Loucy (cell line): ENCODE data around the gene GPC3.
"Not testable (repeated sequence)": the region's sequence is repeated elsewhere in the genome, so short reads cannot be mapped to it uniquely, and the experiment has no call there.

Experiments used
- H2AFZ ChIP-seq: fragments of 200-600 bp; sonication (generic); 2 replicates; pipeline ENCODE4 v1.6.0; 2016; ENCODE audit warnings: antibody characterized with exemption, mild to moderate bottlenecking, low read length, moderate library complexity
- H3F3A ChIP-seq: fragments of 200-600 bp; 2 replicates; pipeline ENCODE4 v1.6.0; 2016; ENCODE audit warnings: antibody characterized with exemption, low read depth, mild to moderate bottlenecking
- H3K27me3 ChIP-seq: fragments of 200-600 bp; sonication (generic); 2 replicates; pipeline ENCODE4 v1.6.1; 2014; ENCODE audit warnings: low read length, mild to moderate bottlenecking; ENCODE audit not compliant: insufficient read depth, poor library complexity, severe bottlenecking
- H3K36me3 ChIP-seq: fragments of 200-600 bp; sonication (generic); 2 replicates; pipeline ENCODE4 v1.6.1; 2016; ENCODE audit warnings: low read length; ENCODE audit not compliant: insufficient read depth
- H3K4me1 ChIP-seq: fragments of 200-600 bp; sonication (generic); 2 replicates; pipeline ENCODE4 v1.5.1; 2014; ENCODE audit warnings: low read length, mild to moderate bottlenecking; ENCODE audit not compliant: insufficient read depth, poor library complexity, severe bottlenecking
- H3K4me2 ChIP-seq: fragments of 200-600 bp; sonication (generic); 2 replicates; pipeline ENCODE4 v1.6.0; 2014; ENCODE audit warnings: antibody characterized with exemption, low read length, low read depth, mild to moderate bottlenecking; ENCODE audit not compliant: poor library complexity, severe bottlenecking
- H3K4me3 ChIP-seq: fragments of 200-600 bp; sonication (generic); 2 replicates; pipeline ENCODE4 v1.5.1; 2014; ENCODE audit warnings: low read length, mild to moderate bottlenecking, mixed read lengths; ENCODE audit not compliant: poor library complexity, severe bottlenecking
- H3K79me2 ChIP-seq: fragments of 200-600 bp; sonication (generic); 2 replicates; pipeline ENCODE4 v1.6.1; 2014; ENCODE audit warnings: low read length; ENCODE audit not compliant: insufficient read depth
- H3K9ac ChIP-seq: fragments of 200-600 bp; sonication (generic); 2 replicates; pipeline ENCODE4 v1.6.0; 2014; ENCODE audit warnings: mild to moderate bottlenecking, low read depth, low read length, moderate library complexity; ENCODE audit not compliant: poor library complexity, severe bottlenecking
- H3K9me2 ChIP-seq: fragments of 200-600 bp; sonication (generic); replicated peaks from 2 replicates; pipeline ENCODE4 v1.6.1; 2016; ENCODE audit warnings: low read depth, low read length, mixed read lengths
- H3K9me3 ChIP-seq: fragments of 200-600 bp; sonication (generic); 2 replicates; pipeline ENCODE4 v1.6.1; 2014; ENCODE audit warnings: mild to moderate bottlenecking, antibody characterized with exemption, low read length, low read depth; ENCODE audit not compliant: insufficient read depth
- H4K20me1 ChIP-seq: fragments of 200-600 bp; sonication (generic); 2 replicates; pipeline ENCODE4 v1.6.0; 2014; ENCODE audit warnings: antibody characterized with exemption, low read length, mild to moderate bottlenecking; ENCODE audit not compliant: insufficient read depth, poor library complexity, severe bottlenecking
- CTCF ChIP-seq: fragments of 200-600 bp; sonication (generic); conservative IDR thresholded peaks from 2 replicates; pipeline ENCODE4 v1.5.1; 2014; ENCODE audit warnings: mild to moderate bottlenecking, antibody characterized with exemption, low read length
- EZH2phosphoT487 ChIP-seq: fragments of 200-600 bp; IDR thresholded peaks from 2 replicates; pipeline ENCODE4 v1.6.1; 2018; ENCODE audit warnings: antibody characterized with exemption, mild to moderate bottlenecking, moderate library complexity, borderline replicate concordance

The GPC3 gene

GRCh38 chrX:133991814-133992213, 6.4 kb upstream of the GPC3 start:
- no peaks in the 10 kb centered on the region for H3K79me2 ChIP-seq
- no peak overlapping the region for H3K9ac ChIP-seq
- H3K36me3 ChIP-seq: no peaks in the 10 kb centered on the region
- no peak overlapping the region for H3K4me2 ChIP-seq
- no peak overlapping the region for H3K4me3 ChIP-seq
- no peak overlapping the region for H2AFZ ChIP-seq
- H3F3A ChIP-seq: no peaks in the 10 kb centered on the region
- H4K20me1 ChIP-seq: no peaks in the 10 kb centered on the region
- TF ChIP-seq CTCF (no peak), EZH2phosphoT487 (no peak)
- H3K27me3 ChIP-seq: no peaks in the 10 kb centered on the region
- no peaks in the 10 kb centered on the region for H3K9me3 ChIP-seq
- no peaks in the 10 kb centered on the region for H3K4me1 ChIP-seq
- H3K9me2 ChIP-seq: no peaks in the 10 kb centered on the region

GRCh38 chrX:133991057-133991456, 5.7 kb upstream of the GPC3 start:
- not testable (repeated sequence) for H3K4me3 ChIP-seq, H3K9me3 ChIP-seq, H3K36me3 ChIP-seq, H3F3A ChIP-seq, H3K4me1 ChIP-seq, H3K9ac ChIP-seq, H3K4me2 ChIP-seq, H3K27me3 ChIP-seq, H4K20me1 ChIP-seq, H3K79me2 ChIP-seq, H3K9me2 ChIP-seq, H2AFZ ChIP-seq

- TF ChIP-seq CTCF (no peak), EZH2phosphoT487 (no peak)
- Histone ChIP-seq H4K20me1 (no peaks in the 10 kb centered on the region), H3K4me2 (no peak overlapping the region), H3K79me2 (no peaks in the 10 kb centered on the region), H3K4me1 (peaks cover 4% of the 10 kb centered on the region), H2AFZ (no peak overlapping the region), H3K9me2 (no peaks in the 10 kb centered on the region), H3K4me3 (no peak overlapping the region), H3K27me3 (no peaks in the 10 kb centered on the region), H3K9ac (no peak overlapping the region), H3K36me3 (no peaks in the 10 kb centered on the region), H3K9me3 (no peaks in the 10 kb centered on the region), H3F3A (no peaks in the 10 kb centered on the region)
Measured at GRCh38 chrX:133989993-133990392, 4.6 kb upstream of the GPC3 start.

- no peak overlapping the region for H3K4me2 ChIP-seq
- no peak overlapping the region for H3K9ac ChIP-seq
- no peak overlapping the region for H3K4me3 ChIP-seq
- H3K36me3 ChIP-seq: no peaks in the 10 kb centered on the region
- H2AFZ ChIP-seq: no peak overlapping the region
- H4K20me1 ChIP-seq: no peaks in the 10 kb centered on the region
- H3K9me3 ChIP-seq: no peaks in the 10 kb centered on the region
- TF ChIP-seq EZH2phosphoT487 (no peak), CTCF (no peak)
- no peaks in the 10 kb centered on the region for H3K27me3 ChIP-seq
- peaks cover 4% of the 10 kb centered on the region for H3K4me1 ChIP-seq
- no peaks in the 10 kb centered on the region for H3F3A ChIP-seq
- no peaks in the 10 kb centered on the region for H3K9me2 ChIP-seq
- H3K79me2 ChIP-seq: no peaks in the 10 kb centered on the region
Measured at GRCh38 chrX:133989490-133989889, 4.1 kb upstream of the GPC3 start.
